ENCODE measurements around the gene MAN2B2.

- TF ChIP-seq CTCF (IDR thresholded peaks at IDR 0.05) (no peak), POLR2AphosphoS5 (IDR thresholded peaks at IDR 0.05; ENCODE audit: low read depth, low read length) (no peak), SIN3A (IDR thresholded peaks at IDR 0.05; ENCODE audit: borderline replicate concordance, insufficient read depth, low read depth, low read length) (no peak), TCF7L2 (IDR thresholded peaks at IDR 0.05; ENCODE audit: low read depth, low read length) (no peak)
- TF ChIP-seq, protein P1, sequence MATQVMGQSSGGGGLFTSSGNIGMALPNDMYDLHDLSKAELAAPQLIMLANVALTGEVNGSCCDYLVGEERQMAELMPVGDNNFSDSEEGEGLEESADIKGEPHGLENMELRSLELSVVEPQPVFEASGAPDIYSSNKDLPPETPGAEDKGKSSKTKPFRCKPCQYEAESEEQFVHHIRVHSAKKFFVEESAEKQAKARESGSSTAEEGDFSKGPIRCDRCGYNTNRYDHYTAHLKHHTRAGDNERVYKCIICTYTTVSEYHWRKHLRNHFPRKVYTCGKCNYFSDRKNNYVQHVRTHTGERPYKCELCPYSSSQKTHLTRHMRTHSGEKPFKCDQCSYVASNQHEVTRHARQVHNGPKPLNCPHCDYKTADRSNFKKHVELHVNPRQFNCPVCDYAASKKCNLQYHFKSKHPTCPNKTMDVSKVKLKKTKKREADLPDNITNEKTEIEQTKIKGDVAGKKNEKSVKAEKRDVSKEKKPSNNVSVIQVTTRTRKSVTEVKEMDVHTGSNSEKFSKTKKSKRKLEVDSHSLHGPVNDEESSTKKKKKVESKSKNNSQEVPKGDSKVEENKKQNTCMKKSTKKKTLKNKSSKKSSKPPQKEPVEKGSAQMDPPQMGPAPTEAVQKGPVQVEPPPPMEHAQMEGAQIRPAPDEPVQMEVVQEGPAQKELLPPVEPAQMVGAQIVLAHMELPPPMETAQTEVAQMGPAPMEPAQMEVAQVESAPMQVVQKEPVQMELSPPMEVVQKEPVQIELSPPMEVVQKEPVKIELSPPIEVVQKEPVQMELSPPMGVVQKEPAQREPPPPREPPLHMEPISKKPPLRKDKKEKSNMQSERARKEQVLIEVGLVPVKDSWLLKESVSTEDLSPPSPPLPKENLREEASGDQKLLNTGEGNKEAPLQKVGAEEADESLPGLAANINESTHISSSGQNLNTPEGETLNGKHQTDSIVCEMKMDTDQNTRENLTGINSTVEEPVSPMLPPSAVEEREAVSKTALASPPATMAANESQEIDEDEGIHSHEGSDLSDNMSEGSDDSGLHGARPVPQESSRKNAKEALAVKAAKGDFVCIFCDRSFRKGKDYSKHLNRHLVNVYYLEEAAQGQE (IDR thresholded peaks at IDR 0.05; ENCODE audit: insufficient read depth in 1 of 2, low read depth in 2 of 2, low read length in 1 of 2) = no peak
Observed at GRCh38 chr4:6609415-6610079, 34.6 kb downstream of the MAN2B2 start.

Measured in Panc1 (cell line).